ENCODE results near the gene RBFOX2.

RBFOX2 gene

DNA sequence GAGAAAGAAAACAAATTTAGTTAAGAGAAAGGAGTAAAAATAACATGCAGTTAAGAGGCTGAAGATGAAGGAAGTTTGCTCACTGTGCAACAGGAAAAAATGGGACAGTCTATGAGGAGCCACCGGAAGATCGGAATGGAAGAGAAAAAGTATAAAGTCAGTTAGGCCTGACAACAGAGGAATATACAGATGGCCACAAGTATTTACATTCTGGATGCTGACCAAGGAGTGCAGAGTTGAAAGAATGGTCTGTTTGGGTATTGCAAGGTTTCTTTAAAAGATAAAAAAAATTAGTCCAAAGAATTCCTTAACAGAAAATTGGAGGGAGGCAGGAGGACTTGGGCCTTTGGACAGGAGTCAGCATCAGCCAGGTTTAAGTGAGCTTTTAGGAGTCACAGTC, 37.5 kb downstream of the RBFOX2 start:
- Mint-ChIP-seq H3K27me3 (ENCODE audit: low read depth, poor library complexity) (peaks cover 4% of the 10 kb centered on the region), H3K27ac (no peak overlapping the region), H3K4me3 (no peak overlapping the region), H3K4me1 (peaks cover 33% of the 10 kb centered on the region), H3K36me3 (ENCODE audit: low read depth) (peaks cover 16% of the 10 kb centered on the region), H3K9me3 (peaks cover 14% of the 10 kb centered on the region)
- DNase-seq: no peak
- TF ChIP-seq, protein P1, sequence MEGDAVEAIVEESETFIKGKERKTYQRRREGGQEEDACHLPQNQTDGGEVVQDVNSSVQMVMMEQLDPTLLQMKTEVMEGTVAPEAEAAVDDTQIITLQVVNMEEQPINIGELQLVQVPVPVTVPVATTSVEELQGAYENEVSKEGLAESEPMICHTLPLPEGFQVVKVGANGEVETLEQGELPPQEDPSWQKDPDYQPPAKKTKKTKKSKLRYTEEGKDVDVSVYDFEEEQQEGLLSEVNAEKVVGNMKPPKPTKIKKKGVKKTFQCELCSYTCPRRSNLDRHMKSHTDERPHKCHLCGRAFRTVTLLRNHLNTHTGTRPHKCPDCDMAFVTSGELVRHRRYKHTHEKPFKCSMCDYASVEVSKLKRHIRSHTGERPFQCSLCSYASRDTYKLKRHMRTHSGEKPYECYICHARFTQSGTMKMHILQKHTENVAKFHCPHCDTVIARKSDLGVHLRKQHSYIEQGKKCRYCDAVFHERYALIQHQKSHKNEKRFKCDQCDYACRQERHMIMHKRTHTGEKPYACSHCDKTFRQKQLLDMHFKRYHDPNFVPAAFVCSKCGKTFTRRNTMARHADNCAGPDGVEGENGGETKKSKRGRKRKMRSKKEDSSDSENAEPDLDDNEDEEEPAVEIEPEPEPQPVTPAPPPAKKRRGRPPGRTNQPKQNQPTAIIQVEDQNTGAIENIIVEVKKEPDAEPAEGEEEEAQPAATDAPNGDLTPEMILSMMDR (IDR thresholded peaks at IDR 0.05): no peak

DNA sequence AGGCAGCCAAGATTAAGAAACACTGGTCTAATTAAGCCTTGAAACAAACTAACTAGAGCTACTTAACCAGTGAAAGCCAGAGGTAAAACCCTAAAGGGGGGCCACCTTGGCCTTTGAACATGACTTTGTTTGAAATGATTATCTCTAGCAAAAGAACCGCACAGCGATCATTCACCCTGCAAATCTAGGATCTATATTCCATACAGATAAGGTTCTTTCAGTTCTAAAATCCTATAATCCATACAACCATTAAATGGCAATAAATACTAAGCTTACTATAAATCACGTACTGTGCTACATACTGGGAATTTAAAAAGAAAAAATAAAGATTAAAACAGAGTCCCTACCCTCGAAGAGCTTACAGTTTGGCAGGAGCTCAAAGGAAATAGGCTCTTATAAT, 40.6 kb downstream of the RBFOX2 start:
- TF ChIP-seq, protein P1 (IDR thresholded peaks at IDR 0.05): no peak
- H3K36me3 Mint-ChIP-seq (ENCODE audit: low read depth): peaks cover 13% of the 10 kb centered on the region
- no peak overlapping the region for H3K4me3 Mint-ChIP-seq

DNA sequence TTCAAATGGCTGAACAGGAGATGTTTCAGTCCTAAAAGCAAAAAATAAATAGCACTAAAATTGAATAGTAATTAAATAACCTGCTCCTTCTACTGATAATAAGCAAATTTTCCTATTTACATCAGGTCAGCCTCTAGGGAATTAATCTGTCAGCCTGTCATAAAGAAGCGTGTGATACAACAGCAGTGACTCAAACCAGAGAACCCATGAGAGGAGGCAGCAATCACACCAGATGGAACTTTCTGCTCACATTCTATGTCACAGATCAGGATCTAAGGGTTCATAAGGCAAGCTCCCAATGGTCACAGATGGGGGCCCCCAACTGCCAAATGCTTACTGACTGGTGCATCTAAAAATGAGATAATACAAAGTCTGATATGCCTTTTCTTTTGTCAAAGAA, 41.1 kb downstream of the RBFOX2 start:
- Mint-ChIP-seq H3K27me3 (ENCODE audit: low read depth, poor library complexity) (no peaks in the 10 kb centered on the region), H3K27ac (no peak overlapping the region), H3K36me3 (ENCODE audit: low read depth) (peaks cover 17% of the 10 kb centered on the region), H3K4me3 (no peak overlapping the region), H3K9me3 (no peaks in the 10 kb centered on the region), H3K4me1 (peaks cover 50% of the 10 kb centered on the region)
- TF ChIP-seq, protein P1 (IDR thresholded peaks at IDR 0.05): no peak
- no peak for DNase-seq

More for the DNA sequence above, 40.6 kb downstream of the RBFOX2 start:
- H3K9me3 Mint-ChIP-seq: peaks cover 3% of the 10 kb centered on the region
- no peaks in the 10 kb centered on the region for H3K27me3 Mint-ChIP-seq (ENCODE audit: low read depth, poor library complexity)
- no peak overlapping the region for H3K27ac Mint-ChIP-seq
- DNase-seq: no peak
- peaks cover 50% of the 10 kb centered on the region for H3K4me1 Mint-ChIP-seq

DNA sequence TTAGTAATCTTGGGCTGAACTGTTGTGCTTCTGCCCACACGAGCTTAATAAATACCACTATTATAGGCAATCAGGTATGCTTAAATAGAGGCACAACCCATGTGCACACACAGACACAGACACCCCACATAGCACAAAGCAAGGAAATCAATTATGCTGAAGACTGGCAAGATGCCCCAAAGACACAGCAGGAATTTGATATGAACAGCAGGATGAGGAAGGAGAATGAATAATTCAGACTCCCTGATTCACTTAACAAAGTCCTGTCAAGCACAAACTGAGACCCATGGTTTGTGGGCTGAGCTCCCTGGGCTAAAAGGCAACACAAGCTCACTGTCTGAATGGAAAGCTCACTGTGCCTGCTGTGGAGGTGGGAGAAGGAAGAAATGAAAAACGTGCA, 42.5 kb downstream of the RBFOX2 start:
- H3K4me3 Mint-ChIP-seq: no peak overlapping the region
- H3K9me3 Mint-ChIP-seq: no peaks in the 10 kb centered on the region
- H3K4me1 Mint-ChIP-seq: peaks cover 53% of the 10 kb centered on the region
- no peak overlapping the region for H3K27ac Mint-ChIP-seq
- no peaks in the 10 kb centered on the region for H3K27me3 Mint-ChIP-seq (ENCODE audit: low read depth, poor library complexity)
- TF ChIP-seq, protein P1 (IDR thresholded peaks at IDR 0.05): no peak
- DNase-seq: no peak
- peaks cover 28% of the 10 kb centered on the region for H3K36me3 Mint-ChIP-seq (ENCODE audit: low read depth)

DNA sequence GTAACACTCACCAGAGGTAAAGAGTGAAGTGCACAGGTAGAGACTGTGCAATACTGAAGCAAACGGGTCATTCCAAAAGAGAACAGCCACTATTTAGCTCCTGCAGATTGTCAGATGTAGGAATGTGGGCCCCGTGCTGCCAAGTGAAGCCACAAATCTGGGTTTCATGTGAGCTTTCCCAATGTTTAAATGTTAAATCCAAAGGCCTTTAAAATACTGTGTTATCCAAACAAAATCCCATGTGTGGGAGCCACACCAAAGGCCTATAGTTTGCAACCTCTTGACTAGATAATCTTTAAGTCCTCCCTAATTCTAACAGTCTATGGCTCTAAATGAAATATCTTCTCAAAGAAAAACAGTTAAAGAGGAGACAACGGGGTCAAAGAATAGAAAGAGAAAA, 43.3 kb downstream of the RBFOX2 start:
- TF ChIP-seq, protein P1 (IDR thresholded peaks at IDR 0.05): no peak
- DNase-seq: no peak
- Mint-ChIP-seq H3K27me3 (ENCODE audit: low read depth, poor library complexity) (no peaks in the 10 kb centered on the region), H3K4me3 (no peak overlapping the region), H3K9me3 (no peaks in the 10 kb centered on the region), H3K4me1 (peaks cover 59% of the 10 kb centered on the region), H3K27ac (peak overlapping the region; percentile 89), H3K36me3 (ENCODE audit: low read depth) (peaks cover 35% of the 10 kb centered on the region)

Measured in nephron progenitor cell (in vitro differentiated cells).